Measurements from ENCODE around the gene LYRM4.

LYRM4 gene

GRCh38 chr6:5138995-5139827 is 121.5 kb downstream of the LYRM4 start:
- H3K9ac ChIP-seq (ENCODE audit: low read length), result no peak overlapping the region
- H2AFZ ChIP-seq (ENCODE audit: low read depth, low read length, severe bottlenecking), result no peak overlapping the region
- no peak overlapping the region for H3K4me3 ChIP-seq (ENCODE audit: insufficient read depth, low read length, poor library complexity, severe bottlenecking)
- no peaks in the 10 kb centered on the region for H3K9me2 ChIP-seq (replicated peaks; ENCODE audit: insufficient read depth, low read length)
- H3K4me2 ChIP-seq (ENCODE audit: low read depth, low read length, poor library complexity, severe bottlenecking), result no peak overlapping the region
- H3K27ac ChIP-seq (ENCODE audit: low read depth, low read length), result no peak overlapping the region
- no peaks in the 10 kb centered on the region for H3K79me2 ChIP-seq (ENCODE audit: insufficient read depth, low read length)
- H3K27me3 ChIP-seq (ENCODE audit: low read length), result no peaks in the 10 kb centered on the region
- no peaks in the 10 kb centered on the region for H3K36me3 ChIP-seq (ENCODE audit: low read length)
- H3K9me3 ChIP-seq (ENCODE audit: insufficient read depth, low read length), result no peaks in the 10 kb centered on the region
- TF ChIP-seq EZH2phosphoT487 (conservative IDR thresholded peaks at IDR 0.05; ENCODE audit: low read length), result no peak
- no peak for TF ChIP-seq CTCF (IDR thresholded peaks at IDR 0.05; ENCODE audit: insufficient read depth, low read length, poor library complexity, severe bottlenecking)
- H3F3A ChIP-seq (ENCODE audit: insufficient read depth), result no peaks in the 10 kb centered on the region
- H4K20me1 ChIP-seq (ENCODE audit: low read depth, low read length), result no peaks in the 10 kb centered on the region; the same call in 1 of the 2 replicates

- H3K9ac ChIP-seq (ENCODE audit: low read length), result no peak overlapping the region
- no peaks in the 10 kb centered on the region for H3K36me3 ChIP-seq (ENCODE audit: low read length)
- H3K9me2 ChIP-seq (replicated peaks; ENCODE audit: insufficient read depth, low read length), result no peaks in the 10 kb centered on the region
- H3K9me3 ChIP-seq (ENCODE audit: insufficient read depth, low read length), result no peaks in the 10 kb centered on the region
- no peaks in the 10 kb centered on the region for H4K20me1 ChIP-seq (ENCODE audit: low read depth, low read length)
- H3F3A ChIP-seq (ENCODE audit: insufficient read depth), result no peaks in the 10 kb centered on the region
- H3K79me2 ChIP-seq (ENCODE audit: insufficient read depth, low read length), result no peaks in the 10 kb centered on the region
- H3K4me2 ChIP-seq (ENCODE audit: low read depth, low read length, poor library complexity, severe bottlenecking), result no peak overlapping the region
- no peak overlapping the region for H2AFZ ChIP-seq (ENCODE audit: low read depth, low read length, severe bottlenecking)
- no peak overlapping the region for H3K4me3 ChIP-seq (ENCODE audit: insufficient read depth, low read length, poor library complexity, severe bottlenecking)
- H3K27ac ChIP-seq (ENCODE audit: low read depth, low read length), result no peak overlapping the region
- H3K27me3 ChIP-seq (ENCODE audit: low read length), result no peaks in the 10 kb centered on the region
- TF ChIP-seq CTCF (IDR thresholded peaks at IDR 0.05; ENCODE audit: insufficient read depth, low read length, poor library complexity, severe bottlenecking) (no peak), EZH2phosphoT487 (conservative IDR thresholded peaks at IDR 0.05; ENCODE audit: low read length) (no peak)
These were observed 123.9 kb downstream of the LYRM4 start for GRCh38 chr6:5136851-5137250.

GRCh38 chr6:5135788-5136376 is 124.9 kb downstream of the LYRM4 start:
- no peaks in the 10 kb centered on the region for H4K20me1 ChIP-seq (ENCODE audit: low read depth, low read length)
- H3K36me3 ChIP-seq (ENCODE audit: low read length), result no peaks in the 10 kb centered on the region
- peak; percentile 95 for TF ChIP-seq CTCF (IDR thresholded peaks at IDR 0.05; ENCODE audit: insufficient read depth, low read length, poor library complexity, severe bottlenecking)
- no peak for TF ChIP-seq EZH2phosphoT487 (conservative IDR thresholded peaks at IDR 0.05; ENCODE audit: low read length)
- H3K9me3 ChIP-seq (ENCODE audit: insufficient read depth, low read length), result no peaks in the 10 kb centered on the region
- no peaks in the 10 kb centered on the region for H3K9me2 ChIP-seq (replicated peaks; ENCODE audit: insufficient read depth, low read length)
- H3K27me3 ChIP-seq (ENCODE audit: low read length), result no peaks in the 10 kb centered on the region
- no peak overlapping the region for H2AFZ ChIP-seq (ENCODE audit: low read depth, low read length, severe bottlenecking)
- H3K4me2 ChIP-seq (ENCODE audit: low read depth, low read length, poor library complexity, severe bottlenecking), result no peak overlapping the region
- no peaks in the 10 kb centered on the region for H3F3A ChIP-seq (ENCODE audit: insufficient read depth)
- H3K4me3 ChIP-seq (ENCODE audit: insufficient read depth, low read length, poor library complexity, severe bottlenecking), result no peak overlapping the region
- no peak overlapping the region for H3K9ac ChIP-seq (ENCODE audit: low read length)
- H3K79me2 ChIP-seq (ENCODE audit: insufficient read depth, low read length), result no peaks in the 10 kb centered on the region
- H3K27ac ChIP-seq (ENCODE audit: low read depth, low read length), result no peak overlapping the region

All from SU-DHL-6 (cell line).